HFF-Myc (cell line): ENCODE measurements around the gene ABCB1.

Experiments
- DNase-seq: peaks from one replicate; pipeline ENCODE4 v3.0.0-alpha.2; 2011; ENCODE audit warnings: low read depth; ENCODE audit errors: extremely low read depth
- H3K4me3 ChIP-seq: replicated peaks from 2 replicates; pipeline ENCODE4 v1.5.1; 2011; ENCODE audit warnings: low read depth, mild to moderate bottlenecking, control low read depth, low read length
- CTCF ChIP-seq: IDR thresholded peaks from 2 replicates; pipeline ENCODE4 v1.5.1; 2012; ENCODE audit warnings: mild to moderate bottlenecking, low read depth, low read length, control low read depth; ENCODE audit errors: missing control alignments

ABCB1 gene

GRCh38 chr7:87598234-87599009 is 2.3 kb downstream of the ABCB1 start:
- no peak for DNase-seq
- no peak for TF ChIP-seq CTCF
- no peak overlapping the region for H3K4me3 ChIP-seq

GRCh38 chr7:87596696-87597095 is 4.0 kb downstream of the ABCB1 start:
- no peak for TF ChIP-seq CTCF
- no peak overlapping the region for H3K4me3 ChIP-seq
- DNase-seq: no peak

- TF ChIP-seq CTCF: no peak
- no peak for DNase-seq
- no peak overlapping the region for H3K4me3 ChIP-seq
These were observed 4.5 kb downstream of the ABCB1 start for GRCh38 chr7:87596136-87596535.

GRCh38 chr7:87592300-87592699 is 8.4 kb downstream of the ABCB1 start:
- DNase-seq: no peak
- no peak for TF ChIP-seq CTCF
- H3K4me3 ChIP-seq: no peak overlapping the region

- no peak for DNase-seq
- no peak overlapping the region for H3K4me3 ChIP-seq
- TF ChIP-seq CTCF: no peak
These were observed 9.5 kb downstream of the ABCB1 start for GRCh38 chr7:87591211-87591610.

- TF ChIP-seq CTCF: no peak
- H3K4me3 ChIP-seq: no peak overlapping the region
- DNase-seq: no peak
These were observed 10.1 kb downstream of the ABCB1 start for GRCh38 chr7:87590578-87590977.

- DNase-seq: no peak
- TF ChIP-seq CTCF: no peak
These were observed 11.1 kb downstream of the ABCB1 start for GRCh38 chr7:87589631-87590030.

More at GRCh38 chr7:87589631-87590030, 11.1 kb downstream of the ABCB1 start:
- no peak overlapping the region for H3K4me3 ChIP-seq
